GM12878 (cell line): ENCODE data around the gene ARHGAP26.

Experiments
- BRCA1 ChIP-seq: IDR thresholded peaks from 2 replicates; pipeline ENCODE4 v1.6.1; 2011; ENCODE audit warnings: low read depth, low read length, improper control_type of control experiment
- HDAC2 ChIP-seq: fragments of 200-600 bp; sonication (generic); IDR thresholded peaks from 2 replicates; pipeline ENCODE4 v1.6.1; 2017
- PAX5 ChIP-seq: IDR thresholded peaks from 2 replicates; pipeline ENCODE4 v1.6.1; 2011; ENCODE audit warnings: low read depth, low read length, borderline replicate concordance
- PAX8 ChIP-seq: fragments of 450-650 bp; IDR thresholded peaks from 2 replicates; pipeline ENCODE4 v1.6.1; 2017; ENCODE audit warnings: mild to moderate bottlenecking, moderate library complexity
- POLR2A ChIP-seq: IDR thresholded peaks from 2 replicates; pipeline ENCODE4 v1.6.1; 2011; ENCODE audit warnings: low read depth, mild to moderate bottlenecking, low read length
- RAD21 ChIP-seq: IDR thresholded peaks from 2 replicates; pipeline ENCODE4 v1.6.1; 2011; ENCODE audit warnings: mild to moderate bottlenecking, low read depth, low read length, moderate library complexity; ENCODE audit not compliant: insufficient read depth
- SPI1 ChIP-seq: IDR thresholded peaks from 2 replicates; pipeline ENCODE4 v1.6.1; 2011; ENCODE audit warnings: low read depth, mild to moderate bottlenecking, low read length, moderate library complexity, borderline replicate concordance; ENCODE audit not compliant: insufficient read depth
- SREBF2 ChIP-seq: IDR thresholded peaks from 2 replicates; pipeline ENCODE4 v1.6.1; 2012; ENCODE audit warnings: mild to moderate bottlenecking, low read length
- TAF1 ChIP-seq: IDR thresholded peaks from 2 replicates; pipeline ENCODE4 v1.6.1; 2011; ENCODE audit warnings: mild to moderate bottlenecking, low read depth, low read length, borderline replicate concordance
- TCF7 ChIP-seq: IDR thresholded peaks from 2 replicates; pipeline ENCODE4 v1.6.1; 2014; ENCODE audit warnings: antibody characterized with exemption, borderline replicate concordance
- ZNF274 ChIP-seq: IDR thresholded peaks from one replicate; pipeline ENCODE4 v1.8.0; 2011; ENCODE audit not compliant: insufficient read length, insufficient read depth
- TF ChIP-seq, protein P1 (sequence below), 3 experiments: IDR thresholded peaks in 2 of 3; conservative IDR thresholded peaks in 1 of 3; 2 replicates each; pipeline ENCODE4 v1.5.1; 2011; ENCODE audit warnings: low read depth in 3 of 3, low read length in 3 of 3, mild to moderate bottlenecking in 3 of 3, control low read depth in 2 of 3, moderate library complexity in 2 of 3, inconsistent platforms in 1 of 3, mixed read lengths in 1 of 3; ENCODE audit not compliant: control insufficient read depth in 2 of 3, insufficient read depth in 1 of 3; ENCODE audit errors: extremely low read depth in 1 of 3

DNA sequence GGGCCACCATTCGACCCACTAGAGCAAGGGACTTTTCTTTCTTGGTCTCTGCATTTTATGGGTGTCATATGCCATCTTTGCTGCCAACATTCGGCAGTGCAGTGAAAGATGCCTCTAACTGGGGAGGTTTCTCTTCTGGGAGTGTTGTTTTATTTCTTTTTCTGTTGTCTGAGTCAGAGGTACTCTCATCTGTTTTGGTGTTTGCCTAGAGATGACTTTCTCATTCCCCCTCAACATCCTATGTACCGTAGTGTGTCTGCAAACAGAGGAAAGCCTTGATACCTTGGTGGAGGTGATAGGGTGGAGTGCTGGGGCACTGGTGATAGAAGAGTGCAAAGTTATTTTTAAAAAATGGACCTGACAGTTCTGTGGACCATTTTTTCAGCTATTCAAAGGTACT, 182.1 kb downstream of the ARHGAP26 start:
- TF ChIP-seq RAD21: no peak
- no peak for TF ChIP-seq PAX8
- no peak for TF ChIP-seq ZNF274
- no peak for TF ChIP-seq TAF1
- no peak for TF ChIP-seq SREBF2
- TF ChIP-seq HDAC2: no peak
- TF ChIP-seq BRCA1: no peak
- no peak for TF ChIP-seq TCF7
- no peak for TF ChIP-seq SPI1
- TF ChIP-seq, protein P1, sequence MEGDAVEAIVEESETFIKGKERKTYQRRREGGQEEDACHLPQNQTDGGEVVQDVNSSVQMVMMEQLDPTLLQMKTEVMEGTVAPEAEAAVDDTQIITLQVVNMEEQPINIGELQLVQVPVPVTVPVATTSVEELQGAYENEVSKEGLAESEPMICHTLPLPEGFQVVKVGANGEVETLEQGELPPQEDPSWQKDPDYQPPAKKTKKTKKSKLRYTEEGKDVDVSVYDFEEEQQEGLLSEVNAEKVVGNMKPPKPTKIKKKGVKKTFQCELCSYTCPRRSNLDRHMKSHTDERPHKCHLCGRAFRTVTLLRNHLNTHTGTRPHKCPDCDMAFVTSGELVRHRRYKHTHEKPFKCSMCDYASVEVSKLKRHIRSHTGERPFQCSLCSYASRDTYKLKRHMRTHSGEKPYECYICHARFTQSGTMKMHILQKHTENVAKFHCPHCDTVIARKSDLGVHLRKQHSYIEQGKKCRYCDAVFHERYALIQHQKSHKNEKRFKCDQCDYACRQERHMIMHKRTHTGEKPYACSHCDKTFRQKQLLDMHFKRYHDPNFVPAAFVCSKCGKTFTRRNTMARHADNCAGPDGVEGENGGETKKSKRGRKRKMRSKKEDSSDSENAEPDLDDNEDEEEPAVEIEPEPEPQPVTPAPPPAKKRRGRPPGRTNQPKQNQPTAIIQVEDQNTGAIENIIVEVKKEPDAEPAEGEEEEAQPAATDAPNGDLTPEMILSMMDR (IDR thresholded peaks at IDR 0.05 in 2 of 3, conservative IDR thresholded peaks at IDR 0.05 in 1 of 3; ENCODE audit: control insufficient read depth in 2 of 3, extremely low read depth in 1 of 3, insufficient read depth in 1 of 3, low read depth in 3 of 3, low read length in 3 of 3): no peak
- no peak for TF ChIP-seq PAX5
- no peak for TF ChIP-seq POLR2A
